A673 (cell line): ENCODE results near the gene MAP7.

Experiments used
- CTCF ChIP-seq: fragments of 300-800, 200-600 bp; sonication (generic); conservative IDR thresholded peaks from 2 replicates; pipeline ENCODE4 v1.5.1; 2017; ENCODE audit warnings: low read depth, mild to moderate bottlenecking, antibody characterized with exemption, low read length, moderate library complexity, mixed read lengths
- EZH2 ChIP-seq: fragments of 200-600 bp; sonication (generic); IDR thresholded peaks from 2 replicates; pipeline ENCODE4 v1.6.1; 2017; ENCODE audit warnings: borderline replicate concordance, low read depth, mild to moderate bottlenecking, mixed read lengths, antibody characterized with exemption, low read length; ENCODE audit not compliant: poor library complexity, severe bottlenecking

- TF ChIP-seq CTCF (no peak), EZH2 (no peak)
These were observed 124.4 kb downstream of the MAP7 start for GRCh38 chr6:136425793-136426192.
